ENCODE measurements around the gene KLHL29.

- no peak for TF ChIP-seq CTCF (IDR thresholded peaks at IDR 0.05)
- TF ChIP-seq POLR2A (IDR thresholded peaks at IDR 0.05): no peak
Observed at GRCh38 chr2:23350041-23350791, 34.8 kb upstream of the KLHL29 start.
